ENCODE data around the gene MMD2. TPM values are rescaled to one million over a fixed set of nuclear protein-coding genes. Genes with fewer than 3 reads are reported as not detected.
"Not testable (repeated sequence)": the region's sequence is repeated elsewhere in the genome, so short reads cannot be mapped to it uniquely, and the experiment has no call there.

Gene MMD2
- total RNA-seq, 1 experiment from 2014 or later = not detected

GRCh38 chr7:4973728-4974198 is 14.8 kb upstream of the MMD2 start (continued):
- peak; percentile 61; the same call in 1 of the 2 replicates for TF ChIP-seq FOXP4 (CRISPR knock-in tag; IDR thresholded peaks at IDR 0.05)
- peak; percentile 37 for TF ChIP-seq ARID4B (CRISPR knock-in tag; IDR thresholded peaks at IDR 0.05; ENCODE audit: borderline replicate concordance)

GRCh38 chr7:4972446-4972845 is 13.5 kb upstream of the MMD2 start:
- CTCF ChIA-PET = interaction anchor here (0.6 to 2.2 kb wide), 5 partner anchors 15 to 180 kb away, joined by 3 to 34 read pairs (median 5); partner anchors contain the start of genes MMD2 and RADIL
- DNase-seq (ENCODE audit: low spot score); ATAC-seq; H3K27ac Mint-ChIP-seq; H3K9me3 Mint-ChIP-seq; H3K4me1 Mint-ChIP-seq; POLR2A ChIA-PET; H3K27me3 Mint-ChIP-seq (ENCODE audit: low read depth); H3K4me3 Mint-ChIP-seq: not testable (repeated sequence)
- H3K36me3 Mint-ChIP-seq = peaks cover 16% of the 10 kb centered on the region

- H3K27ac Mint-ChIP-seq = no peak overlapping the region
- H3K36me3 Mint-ChIP-seq = no peaks in the 10 kb centered on the region
- CTCF ChIA-PET = interaction anchor here (0.7 to 3.5 kb wide), 2 partner anchors 8 to 9 kb away, joined by 3 to 13 read pairs; no protein-coding TSS in a partner anchor
- POLR2A ChIA-PET = no interaction called here
- DNase-seq (ENCODE audit: low spot score) (no peak), ATAC-seq (no peak)
- no peaks in the 10 kb centered on the region for H3K9me3 Mint-ChIP-seq
- H3K4me1 Mint-ChIP-seq = no peaks in the 10 kb centered on the region
- peaks cover 8% of the 10 kb centered on the region for H3K27me3 Mint-ChIP-seq (ENCODE audit: low read depth)
- H3K4me3 Mint-ChIP-seq = no peak overlapping the region
- TF ChIP-seq GRHL2 (CRISPR knock-in tag; IDR thresholded peaks at IDR 0.05; ENCODE audit: insufficient replicate concordance, severe bottlenecking) = no peak
- TF ChIP-seq JUN (CRISPR knock-in tag; IDR thresholded peaks at IDR 0.05) = no peak
- TF ChIP-seq ATF2 (CRISPR knock-in tag; IDR thresholded peaks at IDR 0.05; ENCODE audit: borderline replicate concordance, low read depth) = no peak
- no peak for TF ChIP-seq AR (CRISPR knock-in tag; IDR thresholded peaks at IDR 0.05)
- no peak for TF ChIP-seq USF1 (CRISPR knock-in tag; IDR thresholded peaks at IDR 0.05)
- TF ChIP-seq PRRX2 (CRISPR knock-in tag; IDR thresholded peaks at IDR 0.05) = no peak
- no peak for TF ChIP-seq ZNF281 (CRISPR knock-in tag; IDR thresholded peaks at IDR 0.05)
- TF ChIP-seq E2F1 (CRISPR knock-in tag; IDR thresholded peaks at IDR 0.05) = no peak
- no peak for TF ChIP-seq CDX4 (CRISPR knock-in tag; IDR thresholded peaks at IDR 0.05; ENCODE audit: borderline replicate concordance)
- no peak for TF ChIP-seq ZNF121 (CRISPR knock-in tag; IDR thresholded peaks at IDR 0.05)
- no peak for TF ChIP-seq TEAD1 (CRISPR knock-in tag; IDR thresholded peaks at IDR 0.05)
- TF ChIP-seq ZNF219 (CRISPR knock-in tag; IDR thresholded peaks at IDR 0.05; ENCODE audit: borderline replicate concordance) = no peak
Observed at GRCh38 chr7:4965295-4966022, 6.5 kb upstream of the MMD2 start.

Data from WTC11 (cell line).